GM18498 (cell line): Measurements from ENCODE around the gene CSNK1G2.
"Not testable (repeated sequence)": the region's sequence is repeated elsewhere in the genome, so short reads cannot be mapped to it uniquely, and the experiment has no call there.

Source experiments
- ATAC-seq: cut with Tn5 transposase; IDR thresholded peaks from one replicate; pipeline ENCODE4 v1.9.1; 2021; ENCODE audit warnings: mild to moderate bottlenecking, moderate library complexity; ENCODE audit not compliant: unreplicated experiment

Gene CSNK1G2

GRCh38 chr19:1986357-1987162, 45.6 kb downstream of the CSNK1G2 start:
- no peak for ATAC-seq

- no peak for ATAC-seq
Measured at GRCh38 chr19:1987197-1988187, 46.5 kb downstream of the CSNK1G2 start.

- ATAC-seq: not testable (repeated sequence)
Measured at GRCh38 chr19:1988464-1988863, 47.5 kb downstream of the CSNK1G2 start.

GRCh38 chr19:1989513-1990229, 48.7 kb downstream of the CSNK1G2 start:
- ATAC-seq: no peak

GRCh38 chr19:1990230-1991017, 49.5 kb downstream of the CSNK1G2 start:
- ATAC-seq: no peak

GRCh38 chr19:1991018-1991913, 50.3 kb downstream of the CSNK1G2 start:
- no peak for ATAC-seq

GRCh38 chr19:1992759-1993260, 51.8 kb downstream of the CSNK1G2 start:
- no peak for ATAC-seq

- no peak for ATAC-seq
Measured at GRCh38 chr19:1997353-1998233, 56.6 kb downstream of the CSNK1G2 start.

- ATAC-seq: no peak
Measured at GRCh38 chr19:1998712-1999708, 58.0 kb downstream of the CSNK1G2 start.

- no peak for ATAC-seq
Measured at GRCh38 chr19:1999856-2000515, 59.0 kb downstream of the CSNK1G2 start.

GRCh38 chr19:2003874-2004273, 62.9 kb downstream of the CSNK1G2 start:
- no peak for ATAC-seq

GRCh38 chr19:2010135-2010668, 69.2 kb downstream of the CSNK1G2 start:
- no peak for ATAC-seq

GRCh38 chr19:2011169-2011568, 70.2 kb downstream of the CSNK1G2 start:
- no peak for ATAC-seq

- ATAC-seq: no peak
Measured at GRCh38 chr19:2012941-2013682, 72.1 kb downstream of the CSNK1G2 start.

- no peak for ATAC-seq
Measured at GRCh38 chr19:2013683-2013961, 72.7 kb downstream of the CSNK1G2 start.

- ATAC-seq: no peak
Measured at GRCh38 chr19:2014131-2014571, 73.2 kb downstream of the CSNK1G2 start.
